ENCODE data around the gene GPR171. TPM values are rescaled to one million over a fixed set of nuclear protein-coding genes. Genes with fewer than 3 reads are reported as not detected.

The GPR171 gene
- total and polyA plus RNA-seq, 2 of the 13 experiments (the other 11 are each of a cell fraction or from before 2014, with no cell fraction given): not detected

DNA sequence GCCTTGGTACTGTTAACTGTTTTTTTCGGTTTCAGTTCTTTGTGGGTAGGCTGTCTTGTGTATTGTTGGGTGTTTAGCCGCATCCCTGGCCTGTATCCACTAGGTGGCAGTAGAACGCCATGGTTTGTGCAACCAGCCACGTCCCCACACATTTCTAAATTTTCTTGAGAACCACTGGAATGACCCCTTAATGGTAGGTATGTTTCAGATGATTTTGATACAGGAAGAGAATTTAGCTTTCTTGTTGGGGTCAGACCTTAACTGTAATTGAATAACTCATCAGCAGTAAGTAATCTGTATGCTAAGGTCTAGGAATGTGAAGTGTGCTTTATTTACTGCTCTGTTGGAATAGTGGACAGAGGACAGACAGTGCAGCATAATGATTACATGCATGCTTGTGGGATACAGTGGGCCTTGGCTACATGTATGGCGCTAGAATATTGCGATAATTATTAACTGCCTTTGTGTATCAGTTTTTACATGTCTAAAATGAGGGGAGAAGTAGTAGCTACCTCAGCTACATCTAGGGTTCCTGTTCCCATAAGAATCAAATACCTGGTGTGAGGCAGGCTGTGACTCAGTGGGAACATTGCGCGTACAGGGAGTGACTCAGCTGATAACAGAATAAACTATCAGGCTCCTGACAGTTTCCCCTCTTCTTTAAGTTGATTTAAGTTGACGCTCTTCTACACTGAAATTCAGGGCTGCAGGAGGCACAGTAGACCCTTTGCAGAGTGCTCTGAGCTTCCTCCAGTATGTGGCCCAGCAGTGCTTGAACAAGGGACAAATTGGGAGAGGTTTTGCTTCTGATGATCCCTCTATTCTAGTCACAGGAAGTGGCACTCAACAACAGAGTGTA is 25.0 kb upstream of the GPR171 start (continued):
- TF ChIP-seq, protein P1, sequence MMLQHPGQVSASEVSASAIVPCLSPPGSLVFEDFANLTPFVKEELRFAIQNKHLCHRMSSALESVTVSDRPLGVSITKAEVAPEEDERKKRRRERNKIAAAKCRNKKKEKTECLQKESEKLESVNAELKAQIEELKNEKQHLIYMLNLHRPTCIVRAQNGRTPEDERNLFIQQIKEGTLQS (CRISPR knock-in tag; IDR thresholded peaks at IDR 0.05): no peak
- TF ChIP-seq HDAC2 (CRISPR knock-in tag; IDR thresholded peaks at IDR 0.05) (0 out of 2 replicates have a peak, but pooled peaks have one; percentile 21), ZNF101 (CRISPR knock-in tag; IDR thresholded peaks at IDR 0.05; ENCODE audit: borderline replicate concordance, low read depth) (no peak), ZNF501 (CRISPR knock-in tag; IDR thresholded peaks at IDR 0.05) (peak; percentile 51; the same call in 1 of the 2 replicates), HMG20A (CRISPR knock-in tag; IDR thresholded peaks at IDR 0.05; ENCODE audit: borderline replicate concordance) (no peak), FOXA3 (CRISPR knock-in tag; IDR thresholded peaks at IDR 0.05) (0 out of 2 replicates have a peak, but pooled peaks have one; percentile 50), ARID5B (CRISPR knock-in tag; IDR thresholded peaks at IDR 0.05) (peak; percentile 13; the same call in 1 of the 2 replicates), ZNF33A (CRISPR knock-in tag; IDR thresholded peaks at IDR 0.05; ENCODE audit: borderline replicate concordance) (no peak), BCL6 (CRISPR knock-in tag; IDR thresholded peaks at IDR 0.05) (peak; percentile 8; the same call in 1 of the 2 replicates), ZNF232 (CRISPR knock-in tag; IDR thresholded peaks at IDR 0.05; ENCODE audit: borderline replicate concordance) (no peak), ZNF484 (CRISPR knock-in tag; IDR thresholded peaks at IDR 0.05; ENCODE audit: borderline replicate concordance, low read depth) (no peak), REL (CRISPR knock-in tag; conservative IDR thresholded peaks at IDR 0.05) (no peak), BRCA1 (CRISPR knock-in tag; IDR thresholded peaks at IDR 0.05) (no peak), NFIB (CRISPR knock-in tag; IDR thresholded peaks at IDR 0.05; ENCODE audit: borderline replicate concordance) (no peak), ZNF572 (CRISPR knock-in tag; IDR thresholded peaks at IDR 0.05) (no peak), ZEB1 (IDR thresholded peaks at IDR 0.05; ENCODE audit: insufficient replicate concordance, low read depth) (no peak), FOXO1 (CRISPR knock-in tag; IDR thresholded peaks at IDR 0.05) (no peak), GATAD1 (CRISPR knock-in tag; IDR thresholded peaks at IDR 0.05) (0 out of 2 replicates have a peak, but pooled peaks have one; percentile 19), MAF1 (CRISPR knock-in tag; IDR thresholded peaks at IDR 0.05; ENCODE audit: borderline replicate concordance) (no peak), MBD4 (IDR thresholded peaks at IDR 0.05; ENCODE audit: borderline replicate concordance, low read length) (0 out of 2 replicates have a peak, but pooled peaks have one; percentile 52), KMT2B (CRISPR knock-in tag; IDR thresholded peaks at IDR 0.05) (no peak), ZNF30 (CRISPR knock-in tag; IDR thresholded peaks at IDR 0.05) (no peak)
- TF ChIP-seq, protein P2, sequence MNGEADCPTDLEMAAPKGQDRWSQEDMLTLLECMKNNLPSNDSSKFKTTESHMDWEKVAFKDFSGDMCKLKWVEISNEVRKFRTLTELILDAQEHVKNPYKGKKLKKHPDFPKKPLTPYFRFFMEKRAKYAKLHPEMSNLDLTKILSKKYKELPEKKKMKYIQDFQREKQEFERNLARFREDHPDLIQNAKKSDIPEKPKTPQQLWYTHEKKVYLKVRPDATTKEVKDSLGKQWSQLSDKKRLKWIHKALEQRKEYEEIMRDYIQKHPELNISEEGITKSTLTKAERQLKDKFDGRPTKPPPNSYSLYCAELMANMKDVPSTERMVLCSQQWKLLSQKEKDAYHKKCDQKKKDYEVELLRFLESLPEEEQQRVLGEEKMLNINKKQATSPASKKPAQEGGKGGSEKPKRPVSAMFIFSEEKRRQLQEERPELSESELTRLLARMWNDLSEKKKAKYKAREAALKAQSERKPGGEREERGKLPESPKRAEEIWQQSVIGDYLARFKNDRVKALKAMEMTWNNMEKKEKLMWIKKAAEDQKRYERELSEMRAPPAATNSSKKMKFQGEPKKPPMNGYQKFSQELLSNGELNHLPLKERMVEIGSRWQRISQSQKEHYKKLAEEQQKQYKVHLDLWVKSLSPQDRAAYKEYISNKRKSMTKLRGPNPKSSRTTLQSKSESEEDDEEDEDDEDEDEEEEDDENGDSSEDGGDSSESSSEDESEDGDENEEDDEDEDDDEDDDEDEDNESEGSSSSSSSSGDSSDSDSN (CRISPR knock-in tag; IDR thresholded peaks at IDR 0.05): no peak
- TF ChIP-seq, protein P3, sequence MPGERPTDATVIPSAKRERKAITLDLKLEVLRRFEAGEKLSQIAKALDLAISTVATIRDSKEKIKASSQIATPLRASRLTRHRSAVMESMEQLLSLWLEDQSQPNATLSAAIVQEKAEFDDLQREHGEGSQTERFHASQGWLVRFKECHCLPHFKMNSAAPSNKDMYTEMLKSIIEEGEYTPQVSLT (CRISPR knock-in tag; IDR thresholded peaks at IDR 0.05; ENCODE audit: borderline replicate concordance, low read depth): no peak

Data from HepG2 (cell line).